ENCODE data around the gene SERPINA10. TPM values are rescaled to one million over a fixed set of nuclear protein-coding genes. Genes with fewer than 3 reads are reported as not detected.

Gene SERPINA10
- polyA plus RNA-seq, 1 donor from 2014 or later, result not detected

DNA sequence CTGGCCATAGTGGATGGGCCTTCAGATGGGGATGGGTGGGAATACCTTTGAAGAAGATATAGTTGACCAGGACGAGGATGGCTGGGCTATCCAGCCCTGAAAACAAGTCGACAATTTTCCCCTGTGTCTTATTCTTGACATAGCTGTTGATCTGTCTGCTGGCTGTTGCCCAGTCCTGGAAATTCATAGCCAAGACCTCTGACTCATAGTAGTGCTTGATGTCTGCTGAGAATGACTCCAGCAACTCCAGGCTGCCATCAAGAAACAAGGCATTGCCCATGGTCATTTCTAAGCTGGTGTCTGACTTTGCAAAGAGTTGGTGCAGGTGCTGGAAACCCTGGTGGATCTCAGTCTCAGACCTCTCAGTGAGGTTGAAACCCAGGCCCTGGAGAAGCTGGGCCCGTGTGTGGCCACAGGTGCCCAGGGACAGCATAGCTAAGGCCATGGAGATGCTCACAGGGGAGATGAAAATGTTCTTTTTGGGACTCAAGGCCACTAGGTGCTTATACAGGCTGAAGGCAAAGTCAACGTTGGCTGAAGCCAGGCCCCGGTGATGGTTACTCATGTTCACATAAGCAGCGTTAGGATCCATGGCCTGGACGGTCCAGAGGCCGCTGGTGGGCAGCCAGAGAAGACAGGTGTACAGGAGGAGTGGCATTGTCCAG is 21.1 kb upstream of the SERPINA10 start:
- Histone ChIP-seq H3K27me3 (ENCODE audit: insufficient read depth, low read depth, low read length) (no peaks in the 10 kb centered on the region), H3K4me2 (ENCODE audit: low read length) (no peak overlapping the region), H3K79me2 (replicated peaks; ENCODE audit: insufficient read depth, low read length) (no peaks in the 10 kb centered on the region), H4K20me1 (ENCODE audit: insufficient read depth) (no peaks in the 10 kb centered on the region), H3K4me3 (ENCODE audit: low read length) (no peak overlapping the region), H2AFZ (ENCODE audit: low read depth, low read length) (no peak overlapping the region), H3K9me2 (ENCODE audit: insufficient read depth, low read length) (no peaks in the 10 kb centered on the region), H3K36me3 (ENCODE audit: insufficient read depth, low read length) (no peaks in the 10 kb centered on the region), H3K9ac (ENCODE audit: low read length) (no peak overlapping the region), H3K9me3 (ENCODE audit: low read length) (peaks cover 6% of the 10 kb centered on the region), H3K27ac (ENCODE audit: low read length) (no peak overlapping the region), H3F3A (ENCODE audit: insufficient read depth, low read length, poor library complexity, severe bottlenecking) (no peaks in the 10 kb centered on the region)
- TF ChIP-seq CTCF (IDR thresholded peaks at IDR 0.05; ENCODE audit: poor library complexity, severe bottlenecking), result no peak
- no peak for TF ChIP-seq POLR2AphosphoS5 (IDR thresholded peaks at IDR 0.05)
- no peak for TF ChIP-seq TAF1 (IDR thresholded peaks at IDR 0.05; ENCODE audit: low read depth)
- TF ChIP-seq EZH2 (IDR thresholded peaks at IDR 0.05; ENCODE audit: borderline replicate concordance, insufficient read depth, low read length, poor library complexity, severe bottlenecking), result no peak
- TF ChIP-seq MXI1 (conservative IDR thresholded peaks at IDR 0.05; ENCODE audit: poor library complexity, severe bottlenecking), result no peak

DNA sequence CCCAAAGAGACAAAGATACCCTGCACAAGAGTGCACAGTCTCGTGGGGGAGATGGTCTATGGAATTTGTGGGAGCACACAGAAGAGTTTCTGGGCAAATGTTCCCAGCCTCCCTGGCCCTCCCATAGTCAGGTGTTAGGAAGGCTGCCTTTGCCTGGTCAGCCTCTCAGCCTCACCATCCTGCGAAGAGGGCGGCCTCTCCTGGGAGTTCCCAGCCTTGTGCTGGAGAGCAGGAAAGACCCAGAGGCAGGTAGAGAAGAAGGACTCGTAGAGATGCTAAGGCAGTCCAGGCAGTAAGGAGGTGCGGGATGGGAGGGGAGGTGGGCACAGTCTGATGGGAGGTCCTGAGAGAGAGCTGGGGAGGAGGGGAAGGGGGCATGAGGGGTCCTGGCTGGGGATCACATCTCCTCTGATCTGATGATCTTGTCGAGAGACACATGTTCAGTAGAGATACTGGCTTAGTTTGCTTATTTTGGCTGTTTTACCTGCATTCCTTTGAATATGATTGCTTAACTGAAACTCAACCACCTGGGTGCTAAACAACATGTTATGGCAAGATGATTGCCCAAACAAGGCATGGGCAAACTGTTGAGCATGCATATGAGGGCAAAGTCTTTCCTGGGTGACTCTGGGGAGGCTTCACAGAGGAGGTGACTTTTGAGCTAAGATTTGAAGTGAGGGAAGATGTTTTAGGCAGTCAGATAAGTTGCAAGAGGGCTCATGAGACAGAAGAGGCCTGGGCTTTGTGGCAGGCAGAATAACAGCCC is 19.6 kb upstream of the SERPINA10 start:
- Histone ChIP-seq H3K9me3 (ENCODE audit: low read length) (peaks cover 3% of the 10 kb centered on the region), H3K4me2 (ENCODE audit: low read length) (no peak overlapping the region), H3K27ac (ENCODE audit: low read length) (no peak overlapping the region), H3K27me3 (ENCODE audit: insufficient read depth, low read depth, low read length) (no peaks in the 10 kb centered on the region), H3K4me3 (ENCODE audit: low read length) (no peak overlapping the region), H2AFZ (ENCODE audit: low read depth, low read length) (no peak overlapping the region), H4K20me1 (ENCODE audit: insufficient read depth) (no peaks in the 10 kb centered on the region), H3K9me2 (ENCODE audit: insufficient read depth, low read length) (no peaks in the 10 kb centered on the region), H3K79me2 (replicated peaks; ENCODE audit: insufficient read depth, low read length) (no peaks in the 10 kb centered on the region), H3K36me3 (ENCODE audit: insufficient read depth, low read length) (no peaks in the 10 kb centered on the region), H3K9ac (ENCODE audit: low read length) (no peak overlapping the region), H3F3A (ENCODE audit: insufficient read depth, low read length, poor library complexity, severe bottlenecking) (no peaks in the 10 kb centered on the region)
- TF ChIP-seq TAF1 (IDR thresholded peaks at IDR 0.05; ENCODE audit: low read depth), result no peak

DNA sequence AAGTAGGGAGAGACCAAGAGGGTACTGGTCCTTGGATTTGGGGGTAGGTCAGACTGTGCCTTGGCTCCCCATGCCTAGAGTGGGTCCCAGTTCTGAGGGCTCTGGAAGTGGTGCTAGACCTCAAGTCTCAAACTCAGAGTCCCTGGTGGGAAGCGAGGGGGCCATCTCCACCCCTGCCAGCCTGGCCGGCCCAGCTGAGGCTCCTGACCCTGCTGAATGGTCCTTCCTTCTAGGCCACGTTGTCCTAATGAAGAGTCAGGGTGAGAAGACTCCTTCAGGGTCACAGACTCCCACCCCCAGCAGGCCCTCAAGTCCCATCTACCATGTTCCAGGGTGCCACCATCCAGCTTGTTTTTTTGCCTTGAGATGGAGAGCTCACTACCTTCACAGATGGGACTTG is 17.2 kb upstream of the SERPINA10 start:
- Histone ChIP-seq H3K4me3 (ENCODE audit: low read length) (no peak overlapping the region), H3F3A (ENCODE audit: insufficient read depth, low read length, poor library complexity, severe bottlenecking) (no peaks in the 10 kb centered on the region), H3K27me3 (ENCODE audit: insufficient read depth, low read depth, low read length) (no peaks in the 10 kb centered on the region), H3K9ac (ENCODE audit: low read length) (no peak overlapping the region), H3K4me2 (ENCODE audit: low read length) (no peak overlapping the region), H3K79me2 (replicated peaks; ENCODE audit: insufficient read depth, low read length) (no peaks in the 10 kb centered on the region), H4K20me1 (ENCODE audit: insufficient read depth) (no peaks in the 10 kb centered on the region), H3K27ac (ENCODE audit: low read length) (no peak overlapping the region), H3K9me3 (ENCODE audit: low read length) (no peaks in the 10 kb centered on the region), H2AFZ (ENCODE audit: low read depth, low read length) (no peak overlapping the region), H3K9me2 (ENCODE audit: insufficient read depth, low read length) (no peaks in the 10 kb centered on the region), H3K36me3 (ENCODE audit: insufficient read depth, low read length) (no peaks in the 10 kb centered on the region)
- TF ChIP-seq SMC3 (conservative IDR thresholded peaks at IDR 0.05; ENCODE audit: poor library complexity), result no peak
- TF ChIP-seq TAF1 (IDR thresholded peaks at IDR 0.05; ENCODE audit: low read depth), result no peak
- TF ChIP-seq RAD21 (conservative IDR thresholded peaks at IDR 0.05), result no peak
- no peak for TF ChIP-seq POLR2AphosphoS5 (IDR thresholded peaks at IDR 0.05)
- no peak for TF ChIP-seq EZH2 (IDR thresholded peaks at IDR 0.05; ENCODE audit: borderline replicate concordance, insufficient read depth, low read length, poor library complexity, severe bottlenecking)
- no peak for TF ChIP-seq CTCF (IDR thresholded peaks at IDR 0.05; ENCODE audit: poor library complexity, severe bottlenecking)
- TF ChIP-seq EP300 (conservative IDR thresholded peaks at IDR 0.05; ENCODE audit: poor library complexity, severe bottlenecking), result no peak
- no peak for TF ChIP-seq REST (IDR thresholded peaks at IDR 0.05; ENCODE audit: borderline replicate concordance)
- no peak for TF ChIP-seq MXI1 (conservative IDR thresholded peaks at IDR 0.05; ENCODE audit: poor library complexity, severe bottlenecking)

All from neural cell (in vitro differentiated cells).